Breast epithelium (tissue), 3 donors: Measurements from ENCODE around the gene GHITM.

Experiments
- POLR2A ChIP-seq: fragments of 450-650 bp; IDR thresholded peaks from one replicate; pipeline ENCODE4 v1.6.1; 2016; ENCODE audit warnings: antibody characterized with exemption, mild to moderate bottlenecking, moderate library complexity
- POLR2AphosphoS5 ChIP-seq, 3 donors: sonication (generic); formaldehyde crosslinking; IDR thresholded peaks; one replicate each; pipeline ENCODE4 v1.6.1; 2017; ENCODE audit warnings: antibody characterized with exemption in 3 of 3
- TF ChIP-seq, protein P1 (sequence below), 3 donors: fragments of 450-650 bp; IDR thresholded peaks; one replicate each; pipeline ENCODE4 v1.5.1; 2016 to 2017; ENCODE audit warnings: antibody characterized with exemption in 3 of 3, mild to moderate bottlenecking in 3 of 3, moderate library complexity in 3 of 3

DNA sequence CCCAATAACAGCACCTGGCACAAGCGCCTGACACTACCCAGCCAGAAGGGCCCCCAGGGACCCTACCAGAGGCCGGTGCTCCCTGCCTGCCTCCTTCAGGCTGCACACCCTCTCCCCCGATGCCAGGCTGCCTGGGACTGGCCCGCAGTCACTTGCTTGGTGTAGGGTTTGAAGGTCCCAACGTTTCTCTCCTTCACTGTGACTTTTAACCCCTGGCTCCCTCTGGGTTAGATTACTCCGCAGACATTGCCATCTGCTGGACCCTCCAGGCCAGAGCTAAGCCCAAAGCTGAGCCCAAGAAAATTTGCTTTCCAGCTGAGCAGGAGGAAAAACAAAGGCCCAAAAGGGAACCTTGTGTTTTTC lies 61.9 kb downstream of the GHITM start:
- TF ChIP-seq POLR2A (no peak), POLR2AphosphoS5 (IDR thresholded peaks at IDR 0.05) (no peak)
- TF ChIP-seq, protein P1, sequence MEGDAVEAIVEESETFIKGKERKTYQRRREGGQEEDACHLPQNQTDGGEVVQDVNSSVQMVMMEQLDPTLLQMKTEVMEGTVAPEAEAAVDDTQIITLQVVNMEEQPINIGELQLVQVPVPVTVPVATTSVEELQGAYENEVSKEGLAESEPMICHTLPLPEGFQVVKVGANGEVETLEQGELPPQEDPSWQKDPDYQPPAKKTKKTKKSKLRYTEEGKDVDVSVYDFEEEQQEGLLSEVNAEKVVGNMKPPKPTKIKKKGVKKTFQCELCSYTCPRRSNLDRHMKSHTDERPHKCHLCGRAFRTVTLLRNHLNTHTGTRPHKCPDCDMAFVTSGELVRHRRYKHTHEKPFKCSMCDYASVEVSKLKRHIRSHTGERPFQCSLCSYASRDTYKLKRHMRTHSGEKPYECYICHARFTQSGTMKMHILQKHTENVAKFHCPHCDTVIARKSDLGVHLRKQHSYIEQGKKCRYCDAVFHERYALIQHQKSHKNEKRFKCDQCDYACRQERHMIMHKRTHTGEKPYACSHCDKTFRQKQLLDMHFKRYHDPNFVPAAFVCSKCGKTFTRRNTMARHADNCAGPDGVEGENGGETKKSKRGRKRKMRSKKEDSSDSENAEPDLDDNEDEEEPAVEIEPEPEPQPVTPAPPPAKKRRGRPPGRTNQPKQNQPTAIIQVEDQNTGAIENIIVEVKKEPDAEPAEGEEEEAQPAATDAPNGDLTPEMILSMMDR (IDR thresholded peaks at IDR 0.05), result no peak
